Breast epithelium (tissue), 4 donors: ENCODE measurements around the gene GRIK3. TPM values are rescaled to one million over a fixed set of nuclear protein-coding genes. Genes with fewer than 3 reads are reported as not detected.

Experiments used
- DNase-seq, 2 donors: peaks; one replicate each; pipeline ENCODE4 v3.0.0-alpha.2; 2019; ENCODE audit warnings: low spot score in 2 of 2
- H3K27ac ChIP-seq, 2 donors: fragments of 200-600 bp; sonication (generic) in 1 of 2; one replicate each; pipeline ENCODE4 v1.5.1; 2016 to 2019; ENCODE audit warnings: mild to moderate bottlenecking in 1 of 2
- H3K27me3 ChIP-seq, 2 donors: fragments of 200-600 bp; sonication (generic) in 1 of 2; one replicate each; pipeline versions ENCODE4 v1.5.1 to v1.6.0; 2017 to 2019; ENCODE audit warnings: control low read depth in 1 of 2, mild to moderate bottlenecking in 1 of 2
- H3K36me3 ChIP-seq: fragments of 200-600 bp; one replicate; pipeline ENCODE4 v1.5.1; 2019
- H3K4me1 ChIP-seq, 2 donors: fragments of 200-600 bp; sonication (generic); one replicate each; pipeline ENCODE4 v1.5.1; 2016 to 2019; ENCODE audit warnings: control low read depth in 1 of 2
- H3K4me3 ChIP-seq, 3 donors: fragments of 200-600 bp; sonication (generic); 1 replicate in 2 of 3; 2 replicates in 1 of 3; pipeline ENCODE4 v1.5.1; 2016 to 2019; ENCODE audit warnings: mild to moderate bottlenecking in 3 of 3, moderate library complexity in 2 of 3
- H3K9me3 ChIP-seq, 2 donors: fragments of 200-600 bp; sonication (generic) in 1 of 2; one replicate each; pipeline ENCODE4 v1.5.1; 2016 to 2019; ENCODE audit warnings: control low read depth in 1 of 2
- CTCF ChIP-seq, 3 donors: fragments of 450-650 bp; IDR thresholded peaks; one replicate each; pipeline ENCODE4 v1.5.1; 2016 to 2017; ENCODE audit warnings: antibody characterized with exemption in 3 of 3, mild to moderate bottlenecking in 3 of 3, moderate library complexity in 3 of 3
- POLR2A ChIP-seq: fragments of 450-650 bp; IDR thresholded peaks from one replicate; pipeline ENCODE4 v1.6.1; 2016; ENCODE audit warnings: antibody characterized with exemption, mild to moderate bottlenecking, moderate library complexity
- POLR2AphosphoS5 ChIP-seq, 3 donors: sonication (generic); formaldehyde crosslinking; IDR thresholded peaks; one replicate each; pipeline ENCODE4 v1.6.1; 2017; ENCODE audit warnings: antibody characterized with exemption in 3 of 3
- intact Hi-C: fragments of 100-400 bp; cut with DNase I; formaldehyde crosslinking; loops from one replicate; pipeline ENCODE4 v1.15.1; 2023; ENCODE audit warnings: low total_unique reads
- total RNA-seq, 3 donors: library from RNA; depleted of rRNA; stranded (reverse); fragments of >200 nt; gene quantifications; one replicate each; pipeline ENCODE4 v1.1.0, GENCODE V29; 2016

GRIK3 gene
- total RNA-seq, 3 donors from 2014 or later: under 0.01 to 10.0 (median 4.6) TPM

GRCh38 chr1:37031871-37032270, 2.4 kb downstream of the GRIK3 start:
- H3K9me3 ChIP-seq: no peaks in the 10 kb centered on the region
- H3K4me1 ChIP-seq: peaks cover 0 to 7% of the 10 kb centered on the region in 2 donors
- TF ChIP-seq POLR2A (no peak), POLR2AphosphoS5 (IDR thresholded peaks at IDR 0.05) (no peak), CTCF (IDR thresholded peaks at IDR 0.05) (no peak)
- H3K36me3 ChIP-seq: no peaks in the 10 kb centered on the region
- no peak overlapping the region for H3K4me3 ChIP-seq
- H3K27ac ChIP-seq: no peak overlapping the region
- intact Hi-C loops: loop anchor here (1.0 kb wide), 2 partner anchors 9 to 27 kb away; no protein-coding TSS in a partner anchor
- peaks cover 0 to 48% of the 10 kb centered on the region in 2 donors for H3K27me3 ChIP-seq
- DNase-seq: no peak

GRCh38 chr1:37031429-37031828, 2.9 kb downstream of the GRIK3 start:
- H3K4me1 ChIP-seq: peaks cover 0 to 7% of the 10 kb centered on the region in 2 donors
- no peak for TF ChIP-seq POLR2A
- TF ChIP-seq POLR2AphosphoS5 (IDR thresholded peaks at IDR 0.05): no peak
- TF ChIP-seq CTCF (IDR thresholded peaks at IDR 0.05): no peak
- no peak overlapping the region for H3K27ac ChIP-seq
- intact Hi-C loops: loop anchor here (1.0 kb wide), 1 partner anchor 28 kb away; no protein-coding TSS in a partner anchor
- no peaks in the 10 kb centered on the region for H3K9me3 ChIP-seq
- no peak for DNase-seq
- H3K27me3 ChIP-seq: peaks cover 0 to 48% of the 10 kb centered on the region in 2 donors
- no peaks in the 10 kb centered on the region for H3K36me3 ChIP-seq
- H3K4me3 ChIP-seq: no peak overlapping the region

- no peaks in the 10 kb centered on the region for H3K9me3 ChIP-seq
- no peaks in the 10 kb centered on the region for H3K36me3 ChIP-seq
- TF ChIP-seq CTCF (IDR thresholded peaks at IDR 0.05) (no peak), POLR2A (no peak)
- H3K27me3 ChIP-seq: peaks cover 0 to 33% of the 10 kb centered on the region in 2 donors
- H3K4me1 ChIP-seq: peaks cover 0 to 7% of the 10 kb centered on the region in 2 donors
- no peak overlapping the region for H3K27ac ChIP-seq
- intact Hi-C loops: no loop called here
- no peak overlapping the region for H3K4me3 ChIP-seq
- DNase-seq: no peak
These were observed 5.2 kb downstream of the GRIK3 start for GRCh38 chr1:37028981-37029617.

DNA sequence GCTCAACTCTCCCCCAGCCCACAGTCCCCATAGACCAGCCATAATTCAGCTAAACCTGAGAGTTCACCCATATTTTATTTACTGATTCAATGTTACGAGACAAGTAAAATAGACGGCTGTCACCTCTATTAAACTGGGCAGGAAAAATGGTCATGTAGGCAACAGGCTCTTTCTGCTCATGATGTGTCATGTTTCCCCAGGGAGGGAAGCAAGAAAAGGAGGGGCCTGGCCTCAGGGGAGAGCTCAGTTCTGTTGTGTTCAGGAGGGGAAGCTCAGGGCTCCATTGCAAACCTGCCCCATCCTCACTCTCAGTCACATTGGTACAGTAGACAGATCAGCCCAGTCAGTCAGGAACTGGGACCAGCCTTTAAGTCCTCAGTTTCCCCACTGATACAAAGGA, 12.8 kb downstream of the GRIK3 start:
- Histone ChIP-seq H3K4me3 (no peak overlapping the region), H3K27me3 (no peaks in the 10 kb centered on the region), H3K4me1 (no peaks in the 10 kb centered on the region), H3K27ac (no peak overlapping the region), H3K9me3 (no peaks in the 10 kb centered on the region), H3K36me3 (no peaks in the 10 kb centered on the region)
- intact Hi-C loops: no loop called here
- DNase-seq: no peak
- TF ChIP-seq POLR2AphosphoS5 (IDR thresholded peaks at IDR 0.05) (no peak), POLR2A (no peak), CTCF (IDR thresholded peaks at IDR 0.05) (no peak)

DNA sequence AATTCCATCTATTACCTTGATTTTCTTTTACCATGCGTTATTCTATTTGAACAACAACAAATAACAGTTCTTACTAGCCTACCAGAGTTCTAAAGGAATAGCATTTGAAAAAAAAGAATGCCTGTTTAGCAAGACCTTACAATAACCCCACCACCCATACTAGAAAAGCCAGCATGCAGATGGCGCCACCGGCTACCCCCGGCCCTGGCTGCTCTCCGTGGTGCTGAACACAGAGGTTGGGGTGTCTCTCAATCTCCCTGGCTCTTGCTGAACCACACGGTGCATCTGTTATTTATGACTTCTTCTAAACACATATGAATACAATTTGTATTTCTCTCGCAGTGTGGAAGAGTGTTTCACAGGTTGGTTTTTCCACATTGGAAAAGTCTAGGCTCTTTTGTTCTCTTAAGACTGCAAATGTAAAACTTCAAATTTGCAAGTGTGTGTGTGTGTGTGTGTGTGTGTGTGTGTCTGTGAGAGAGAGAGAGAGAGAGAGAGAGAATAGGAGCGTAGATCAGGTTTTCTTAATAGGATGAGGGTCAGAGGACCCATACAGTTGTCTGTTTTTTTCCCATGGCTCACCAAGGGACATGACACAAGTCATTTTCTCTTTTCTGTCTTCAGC, 13.6 kb downstream of the GRIK3 start:
- Histone ChIP-seq H3K4me3 (no peak overlapping the region), H3K27me3 (no peaks in the 10 kb centered on the region), H3K9me3 (no peaks in the 10 kb centered on the region), H3K27ac (no peak overlapping the region), H3K36me3 (no peaks in the 10 kb centered on the region), H3K4me1 (no peaks in the 10 kb centered on the region)
- no peak for TF ChIP-seq POLR2A
- TF ChIP-seq CTCF (IDR thresholded peaks at IDR 0.05): no peak
- no peak for TF ChIP-seq POLR2AphosphoS5 (IDR thresholded peaks at IDR 0.05)
- DNase-seq: no peak
- intact Hi-C loops: no loop called here
